K562 (cell line): Measurements from ENCODE around the gene BIRC3. TPM values are rescaled to one million over a fixed set of nuclear protein-coding genes. Genes with fewer than 3 reads are reported as not detected.

Experiments used
- BMI1 ChIP-seq: fragments of 150-350 bp; IDR thresholded peaks from 2 replicates; pipeline ENCODE4 v1.6.1; 2014; ENCODE audit warnings: low read length
- BRD9 ChIP-seq: fragments of 450-650 bp; IDR thresholded peaks from 2 replicates; pipeline ENCODE4 v1.6.1; 2018; ENCODE audit warnings: low read depth; ENCODE audit not compliant: partially characterized antibody
- EP400 ChIP-seq: fragments of 450-650 bp; IDR thresholded peaks from 2 replicates; pipeline ENCODE4 v1.6.1; 2017; ENCODE audit warnings: antibody characterized with exemption, mild to moderate bottlenecking, moderate library complexity
- FOXK1 ChIP-seq: sonication (generic); formaldehyde crosslinking; IDR thresholded peaks from 2 replicates; pipeline ENCODE4 v1.8.0; 2022; ENCODE audit warnings: missing genetic modification reagents, mild to moderate bottlenecking, borderline replicate concordance
- GATAD2A ChIP-seq: fragments of 450-650 bp; IDR thresholded peaks from 2 replicates; pipeline ENCODE4 v1.6.1; 2017
- NBN ChIP-seq: fragments of 450-650 bp; IDR thresholded peaks from 2 replicates; pipeline ENCODE4 v1.6.1; 2016; ENCODE audit warnings: low read depth, mild to moderate bottlenecking
- NR3C1 ChIP-seq: sonication (generic); formaldehyde crosslinking; IDR thresholded peaks from 2 replicates; pipeline ENCODE4 v1.8.1; 2022; ENCODE audit warnings: missing genetic modification reagents
- RAD51 ChIP-seq: fragments of 450-650 bp; IDR thresholded peaks from 2 replicates; pipeline ENCODE4 v1.7.1; 2016; ENCODE audit warnings: low read depth, mild to moderate bottlenecking, borderline replicate concordance
- TCF7 ChIP-seq: sonication (generic); IDR thresholded peaks from 2 replicates; pipeline ENCODE4 v1.6.1; 2016; ENCODE audit warnings: antibody characterized with exemption, borderline replicate concordance
- ZFPM2 ChIP-seq: fragments of 250-450 bp; sonication (Bioruptor Pico); IDR thresholded peaks from 2 replicates; pipeline ENCODE4 v1.5.1; 2022; ENCODE audit warnings: mild to moderate bottlenecking
- ZNF232 ChIP-seq: sonication (generic); formaldehyde crosslinking; IDR thresholded peaks from 2 replicates; pipeline ENCODE4 v1.8.0; 2022; ENCODE audit warnings: mild to moderate bottlenecking, missing genetic modification reagents
- polyA plus RNA-seq, 8 experiments: library from polyadenylated mRNA; depleted of rRNA in 4 of 8; stranded (reverse) in 5 of 8; unstranded in 3 of 8; fragments of >200 nt; fragmentation: Nextera tagmentation in 2 of 8; fragmentation: Illumina TruSeq in 1 of 8; extraction: Ambion mirVana in 2 of 8; extraction: Trizol in 1 of 8; gene quantifications; 2 replicates each; pipeline versions ENCODE4 v1.2.1 to v1.2.3, GENCODE V29; 2011 to 2014; ENCODE audit warnings: inconsistent platforms in 1 of 8, missing spikeins in 1 of 8
- total RNA-seq, 7 experiments: library from RNA; depleted of rRNA in 6 of 7; stranded (reverse); fragments of >200 nt in 6 of 7; fragmentation: Illumina TruSeq in 2 of 7; extraction: Trizol in 2 of 7; gene quantifications; 2 replicates each; pipeline versions ENCODE4 v1.2.1 to v1.2.3, GENCODE V29; 2011 to 2021; ENCODE audit warnings: low replicate concordance in 1 of 7
- TF ChIP-seq, protein P1 (sequence below), 2 experiments: IDR thresholded peaks; 2 replicates each; pipeline ENCODE4 v1.6.1; 2011; ENCODE audit warnings: borderline replicate concordance in 1 of 2, control low read depth in 1 of 2, low read depth in 1 of 2, low read length in 1 of 2, mild to moderate bottlenecking in 1 of 2, mixed read lengths in 1 of 2, moderate library complexity in 1 of 2; ENCODE audit not compliant: insufficient read depth in 1 of 2, insufficient read length in 1 of 2, poor library complexity in 1 of 2, severe bottlenecking in 1 of 2; ENCODE audit errors: extremely low read depth in 1 of 2
- TF ChIP-seq, protein P2 (sequence below), 2 experiments: fragments of 450-650 bp; IDR thresholded peaks; 2 replicates each; pipeline ENCODE4 v1.6.1; 2016; ENCODE audit warnings: mild to moderate bottlenecking in 2 of 2, borderline replicate concordance in 1 of 2, low read depth in 1 of 2, moderate library complexity in 1 of 2

BIRC3 gene
- total and polyA plus RNA-seq, 9 of the 15 experiments (the other 6 are each of a cell fraction or from before 2014, with no cell fraction given), result 0.08 to 0.42 (median 0.18) TPM

DNA sequence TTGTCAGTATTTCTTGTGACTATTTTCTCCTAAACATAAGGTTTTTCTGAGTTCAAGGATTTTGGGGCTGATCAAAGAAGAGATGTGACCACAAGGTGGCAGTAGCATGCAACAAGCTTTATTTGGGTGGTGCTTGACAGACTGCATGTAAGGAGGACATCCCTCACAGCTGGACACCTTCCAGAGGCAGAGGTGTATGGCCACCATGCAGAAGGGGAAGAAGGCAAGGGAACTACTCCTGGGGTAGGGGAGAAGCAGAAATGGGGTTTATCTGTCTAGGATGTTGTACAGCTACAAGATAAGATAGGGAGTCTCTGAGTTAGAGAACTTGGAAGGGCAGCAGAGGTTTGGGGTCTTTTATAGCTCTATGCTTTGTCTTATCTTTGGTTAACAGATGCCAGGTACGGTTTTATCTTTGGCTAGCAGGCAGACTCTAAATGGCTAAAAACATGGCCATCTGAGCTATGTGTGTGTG is 24.6 kb downstream of the BIRC3 start (continued):
- TF ChIP-seq BRD9 (peak; percentile 76), BMI1 (no peak), ZFPM2 (CRISPR knock-in tag) (no peak), GATAD2A (peak; percentile 99), FOXK1 (CRISPR knock-in tag) (peak; percentile 57; the same call in 1 of the 2 replicates), ZNF232 (CRISPR knock-in tag) (no peak), EP400 (peak; percentile 59; the same call in 1 of the 2 replicates), NBN (peak; percentile 99), NR3C1 (CRISPR knock-in tag) (no peak), RAD51 (peak; percentile 46; the same call in 1 of the 2 replicates), TCF7 (0 out of 2 replicates have a peak, but pooled peaks have one; percentile 44)
- TF ChIP-seq, protein P1, sequence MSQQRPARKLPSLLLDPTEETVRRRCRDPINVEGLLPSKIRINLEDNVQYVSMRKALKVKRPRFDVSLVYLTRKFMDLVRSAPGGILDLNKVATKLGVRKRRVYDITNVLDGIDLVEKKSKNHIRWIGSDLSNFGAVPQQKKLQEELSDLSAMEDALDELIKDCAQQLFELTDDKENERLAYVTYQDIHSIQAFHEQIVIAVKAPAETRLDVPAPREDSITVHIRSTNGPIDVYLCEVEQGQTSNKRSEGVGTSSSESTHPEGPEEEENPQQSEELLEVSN (IDR thresholded peaks at IDR 0.05; ENCODE audit: borderline replicate concordance in 1 of 2, extremely low read depth in 1 of 2, insufficient read depth in 1 of 2, insufficient read length in 1 of 2, low read depth in 1 of 2, low read length in 1 of 2, poor library complexity in 1 of 2, severe bottlenecking in 1 of 2), result no peak
- TF ChIP-seq, protein P2, sequence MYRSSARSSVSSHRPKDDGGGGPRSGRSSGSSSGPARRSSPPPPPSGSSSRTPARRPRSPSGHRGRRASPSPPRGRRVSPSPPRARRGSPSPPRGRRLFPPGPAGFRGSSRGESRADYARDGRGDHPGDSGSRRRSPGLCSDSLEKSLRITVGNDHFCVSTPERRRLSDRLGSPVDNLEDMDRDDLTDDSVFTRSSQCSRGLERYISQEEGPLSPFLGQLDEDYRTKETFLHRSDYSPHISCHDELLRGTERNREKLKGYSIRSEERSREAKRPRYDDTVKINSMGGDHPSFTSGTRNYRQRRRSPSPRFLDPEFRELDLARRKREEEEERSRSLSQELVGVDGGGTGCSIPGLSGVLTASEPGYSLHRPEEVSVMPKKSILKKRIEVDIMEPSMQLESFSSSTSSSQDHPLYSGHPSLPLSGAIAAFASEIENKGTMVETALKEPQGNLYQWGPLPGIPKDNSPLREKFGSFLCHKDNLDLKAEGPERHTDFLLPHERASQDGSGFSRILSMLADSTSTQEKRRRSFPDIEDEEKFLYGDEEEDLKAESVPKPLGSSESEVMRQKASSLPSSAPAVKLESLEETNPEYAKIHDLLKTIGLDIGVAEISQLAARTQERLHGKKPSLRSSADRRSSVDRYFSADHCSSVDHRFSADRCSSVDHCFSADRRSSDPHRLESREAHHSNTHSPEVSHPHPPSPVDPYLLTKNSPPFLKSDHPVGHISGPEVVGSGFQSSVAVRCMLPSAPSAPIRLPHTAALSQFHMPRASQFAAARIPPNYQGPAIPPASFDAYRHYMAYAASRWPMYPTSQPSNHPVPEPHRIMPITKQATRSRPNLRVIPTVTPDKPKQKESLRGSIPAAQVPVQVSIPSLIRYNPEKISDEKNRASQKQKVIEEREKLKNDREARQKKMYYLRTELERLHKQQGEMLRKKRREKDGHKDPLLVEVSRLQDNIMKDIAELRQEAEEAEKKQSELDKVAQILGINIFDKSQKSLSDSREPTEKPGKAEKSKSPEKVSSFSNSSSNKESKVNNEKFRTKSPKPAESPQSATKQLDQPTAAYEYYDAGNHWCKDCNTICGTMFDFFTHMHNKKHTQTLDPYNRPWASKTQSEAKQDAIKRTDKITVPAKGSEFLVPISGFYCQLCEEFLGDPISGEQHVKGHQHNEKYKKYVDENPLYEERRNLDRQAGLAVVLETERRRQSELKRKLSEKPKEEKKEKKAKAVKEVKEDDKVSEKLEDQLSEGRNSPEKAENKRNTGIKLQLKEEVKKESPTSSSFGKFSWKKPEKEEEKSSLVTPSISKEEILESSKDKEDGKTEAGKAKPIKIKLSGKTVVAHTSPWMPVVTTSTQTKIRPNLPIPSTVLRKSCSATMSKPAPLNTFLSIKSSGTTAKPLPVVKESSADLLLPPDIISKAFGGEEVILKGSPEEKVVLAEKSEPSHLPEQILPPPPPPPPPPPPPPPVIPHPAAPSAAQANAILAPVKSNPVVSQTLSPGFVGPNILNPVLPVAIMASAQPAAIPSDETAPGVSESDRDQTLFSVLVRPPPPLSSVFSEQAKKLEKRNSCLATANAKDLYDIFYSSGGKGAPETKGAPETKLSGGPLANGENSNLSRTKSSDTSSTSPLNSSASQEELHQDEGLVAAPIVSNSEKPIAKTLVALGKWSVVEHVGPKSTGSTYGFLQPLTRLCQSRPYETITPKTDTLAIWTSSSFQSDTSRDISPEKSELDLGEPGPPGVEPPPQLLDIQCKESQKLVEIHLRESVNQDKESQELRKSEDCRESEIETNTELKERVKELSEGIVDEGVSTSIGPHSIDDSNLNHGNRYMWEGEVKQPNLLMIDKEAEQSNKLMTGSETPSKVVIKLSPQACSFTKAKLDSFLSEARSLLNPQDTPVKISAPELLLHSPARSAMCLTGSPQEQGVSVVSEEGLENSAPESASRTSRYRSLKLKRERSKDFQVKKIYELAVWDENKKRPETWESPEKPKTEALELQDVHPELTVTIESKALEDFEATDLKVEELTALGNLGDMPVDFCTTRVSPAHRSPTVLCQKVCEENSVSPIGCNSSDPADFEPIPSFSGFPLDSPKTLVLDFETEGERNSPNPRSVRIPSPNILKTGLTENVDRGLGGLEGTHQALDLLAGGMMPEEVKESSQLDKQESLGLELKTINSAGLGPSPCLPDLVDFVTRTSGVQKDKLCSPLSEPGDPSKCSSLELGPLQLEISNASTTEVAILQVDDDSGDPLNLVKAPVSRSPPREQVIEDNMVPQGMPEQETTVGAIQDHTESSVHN (IDR thresholded peaks at IDR 0.05; ENCODE audit: borderline replicate concordance in 1 of 2, low read depth in 1 of 2), result peak in 1 of 2 experiments; percentile 62; a peak in 1 of 4 replicates
